Subcutaneous adipose tissue (tissue), 4 donors: Measurements from ENCODE around the gene DAAM1. TPM values are rescaled to one million over a fixed set of nuclear protein-coding genes. Genes with fewer than 3 reads are reported as not detected.

Source experiments
- total RNA-seq, 4 donors: library from RNA; depleted of rRNA; stranded (reverse); fragments of >200 nt; gene quantifications; one replicate each; pipeline ENCODE4 v1.1.0, GENCODE V29; 2016
- TF ChIP-seq, protein P1 (sequence below): fragments of 450-650 bp; IDR thresholded peaks from one replicate; pipeline ENCODE4 v1.5.1; 2016; ENCODE audit warnings: low read depth, mild to moderate bottlenecking, control low read depth, antibody characterized with exemption, moderate library complexity

Gene DAAM1
- total RNA-seq, 4 donors from 2014 or later, result 42.3 to 98.0 (median 59.0) TPM

DNA sequence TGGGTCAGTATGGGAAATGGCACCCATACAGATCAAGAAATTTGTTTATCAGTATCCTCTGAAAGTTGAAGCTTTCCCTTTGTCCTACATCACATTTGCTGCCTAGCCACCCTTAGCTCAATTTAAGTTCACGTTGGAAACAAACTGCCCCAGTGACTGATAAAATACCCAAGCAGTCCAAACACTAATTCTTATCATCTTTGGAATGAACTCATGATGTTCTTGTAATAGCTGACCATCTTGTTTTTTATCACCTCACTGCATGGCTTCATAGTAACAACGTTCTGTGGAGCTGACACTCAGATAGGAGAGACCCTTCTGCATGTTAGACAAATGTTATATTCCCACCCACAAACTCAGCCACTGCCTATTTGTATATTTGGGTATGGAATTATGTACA lies 183.3 kb downstream of the DAAM1 start:
- TF ChIP-seq, protein P1, sequence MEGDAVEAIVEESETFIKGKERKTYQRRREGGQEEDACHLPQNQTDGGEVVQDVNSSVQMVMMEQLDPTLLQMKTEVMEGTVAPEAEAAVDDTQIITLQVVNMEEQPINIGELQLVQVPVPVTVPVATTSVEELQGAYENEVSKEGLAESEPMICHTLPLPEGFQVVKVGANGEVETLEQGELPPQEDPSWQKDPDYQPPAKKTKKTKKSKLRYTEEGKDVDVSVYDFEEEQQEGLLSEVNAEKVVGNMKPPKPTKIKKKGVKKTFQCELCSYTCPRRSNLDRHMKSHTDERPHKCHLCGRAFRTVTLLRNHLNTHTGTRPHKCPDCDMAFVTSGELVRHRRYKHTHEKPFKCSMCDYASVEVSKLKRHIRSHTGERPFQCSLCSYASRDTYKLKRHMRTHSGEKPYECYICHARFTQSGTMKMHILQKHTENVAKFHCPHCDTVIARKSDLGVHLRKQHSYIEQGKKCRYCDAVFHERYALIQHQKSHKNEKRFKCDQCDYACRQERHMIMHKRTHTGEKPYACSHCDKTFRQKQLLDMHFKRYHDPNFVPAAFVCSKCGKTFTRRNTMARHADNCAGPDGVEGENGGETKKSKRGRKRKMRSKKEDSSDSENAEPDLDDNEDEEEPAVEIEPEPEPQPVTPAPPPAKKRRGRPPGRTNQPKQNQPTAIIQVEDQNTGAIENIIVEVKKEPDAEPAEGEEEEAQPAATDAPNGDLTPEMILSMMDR, result no peak

DNA sequence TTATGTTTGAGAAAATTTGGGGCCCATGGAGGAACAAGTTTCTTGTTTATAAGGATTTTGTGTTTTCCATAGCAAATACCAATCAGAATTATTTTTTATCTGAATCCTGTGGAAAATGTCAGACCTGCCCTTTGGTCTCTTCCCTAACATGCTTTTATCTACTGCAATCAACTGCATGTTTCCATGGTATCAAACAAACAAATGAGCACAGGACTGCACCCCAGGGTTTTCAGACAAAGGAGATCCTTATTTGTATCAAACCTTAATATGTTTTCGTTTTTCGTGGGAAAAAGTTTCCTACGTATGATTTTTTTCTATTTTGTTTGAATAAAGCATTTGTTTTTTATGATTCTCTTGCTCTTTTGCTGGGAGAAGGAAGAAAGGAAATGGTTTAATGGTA lies 185.6 kb downstream of the DAAM1 start:
- TF ChIP-seq, protein P1, result no peak

DNA sequence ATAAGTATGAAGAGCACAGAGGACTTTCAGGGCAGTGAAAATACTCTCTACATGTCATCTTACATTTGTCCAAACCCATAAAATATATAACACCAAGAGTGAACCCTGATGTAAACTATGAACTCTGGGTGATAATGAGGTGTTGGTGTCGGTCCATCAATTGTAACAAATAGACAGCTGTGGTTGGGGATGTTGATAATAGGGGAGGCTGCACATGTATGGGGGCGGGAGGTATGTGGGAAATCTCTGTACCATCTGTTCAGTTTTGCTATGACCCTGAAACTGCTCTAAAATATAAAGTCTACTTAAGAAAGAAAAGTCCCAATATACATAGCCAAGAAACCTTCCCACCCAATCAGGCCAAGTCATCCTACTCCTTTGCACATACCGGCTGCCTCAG lies 188.2 kb downstream of the DAAM1 start:
- TF ChIP-seq, protein P1, result no peak

DNA sequence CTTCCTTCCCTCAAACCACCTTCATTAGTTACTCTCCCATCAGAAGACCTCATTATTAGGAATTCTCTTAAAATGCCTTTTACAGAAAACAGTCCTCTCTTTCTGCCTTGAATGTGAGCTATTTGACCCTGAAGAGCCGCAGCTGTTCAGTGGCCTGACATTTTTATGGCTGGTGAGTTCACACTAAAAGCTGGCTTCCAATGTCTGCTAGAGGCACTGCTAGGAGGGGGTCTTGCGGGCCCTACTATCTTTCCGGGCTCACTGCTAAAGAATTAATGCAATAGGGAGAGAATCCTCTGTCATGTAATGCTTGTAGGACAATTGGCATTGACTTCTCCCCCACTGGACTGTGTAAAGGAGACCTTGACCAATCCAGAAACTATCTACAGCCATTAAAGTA lies 189.0 kb downstream of the DAAM1 start:
- TF ChIP-seq, protein P1, result no peak

DNA sequence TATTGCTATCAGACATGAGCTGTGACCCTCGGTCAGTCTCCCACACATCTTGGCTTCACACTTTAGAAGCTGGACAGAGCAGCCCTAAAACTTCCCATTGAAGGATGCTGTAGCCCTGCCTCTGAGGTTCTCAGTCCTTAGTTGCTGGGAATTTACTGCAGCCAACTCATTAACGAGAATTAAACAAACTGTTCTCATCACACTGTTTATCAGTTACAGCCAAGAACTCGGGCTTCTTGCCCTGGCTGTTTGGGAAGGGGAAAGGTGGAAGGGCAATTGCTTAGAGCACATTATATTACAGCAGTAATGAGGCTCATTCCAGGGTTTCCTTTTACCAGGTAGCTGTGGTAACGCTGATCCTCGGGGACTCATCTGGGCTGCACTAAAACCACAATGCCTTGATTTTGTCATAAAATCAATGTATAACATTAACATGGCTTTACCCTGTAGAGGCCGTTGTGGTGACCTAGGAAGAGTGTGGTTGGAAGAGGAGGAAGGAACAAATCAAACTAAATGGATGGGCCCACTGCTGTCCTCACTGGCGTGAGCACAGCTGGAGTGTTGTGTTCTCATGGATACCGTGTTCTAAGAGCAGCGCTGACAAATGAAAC lies 189.6 kb downstream of the DAAM1 start:
- TF ChIP-seq, protein P1, result no peak

DNA sequence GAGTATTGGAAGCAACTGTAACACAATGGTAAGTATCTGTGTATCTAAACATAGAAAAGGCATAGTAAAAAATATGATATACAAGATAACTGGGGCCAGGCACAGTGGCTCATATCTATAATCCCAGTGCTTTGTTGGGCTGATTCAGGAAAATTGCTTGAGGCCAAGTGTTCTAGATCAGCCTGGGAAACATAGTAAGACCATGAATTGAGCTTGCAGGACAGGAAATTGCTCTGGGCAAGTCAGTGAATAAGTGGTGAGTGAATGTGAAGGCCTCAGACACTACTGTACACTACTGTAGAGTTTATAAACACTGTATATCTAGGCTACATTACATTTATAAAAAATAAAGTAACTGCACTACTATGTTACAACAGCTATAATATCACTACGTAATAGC lies 201.5 kb downstream of the DAAM1 start:
- TF ChIP-seq, protein P1, result no peak

DNA sequence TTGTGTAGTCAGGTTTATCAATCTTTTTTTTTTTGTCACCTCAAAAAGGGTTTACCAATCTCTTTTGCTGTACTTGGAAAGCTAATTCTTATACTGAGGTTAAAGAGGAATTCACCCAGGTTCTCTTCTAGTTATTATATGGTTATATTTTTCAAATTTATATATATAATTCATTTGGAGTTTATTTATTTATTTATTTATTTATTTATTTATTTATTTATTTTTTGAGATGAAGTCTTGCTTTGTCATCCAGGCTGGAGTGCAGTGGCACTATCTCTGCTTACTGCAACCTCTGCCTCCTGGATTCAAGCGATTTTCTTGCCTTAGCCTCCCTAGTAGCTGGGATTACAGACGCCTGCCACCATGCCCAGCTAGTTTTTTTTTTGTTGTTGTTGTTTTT lies 202.9 kb downstream of the DAAM1 start:
- TF ChIP-seq, protein P1, result no peak
